Heart left ventricle (tissue), 11 donors: Measurements from ENCODE around the gene PREP. TPM values are rescaled to one million over a fixed set of nuclear protein-coding genes. Genes with fewer than 3 reads are reported as not detected.

Experiments used
- polyA plus RNA-seq, 2 donors: library from polyadenylated mRNA; stranded (reverse); fragments of 200-250 nt; gene quantifications; one replicate each; pipeline ENCODE4 v1.2.3, GENCODE V29; 2013
- total RNA-seq, 9 donors: library from RNA; depleted of rRNA in 2 of 9; stranded (reverse); fragments of >200 nt in 2 of 9; fragmentation: NEBNext Ultra II Directional in 3 of 9; extraction: Animal tissue kit (Norgen Biotek cat#: 25700) in 3 of 9; gene quantifications; one replicate each; pipeline versions ENCODE4 v1.1.0 to v1.2.4, GENCODE V29; 2016 to 2023
- donor health status: ischemic (EF 13 %, LVEDD 7.1; RV severe dilation, severe dysfunction).
- donor health status: healthy with polysubstance abuse.
- donor health status: DM: no; HTN: yes; CAD: no.
- donor health status: DM: no; HTN: no; CAD: no.
- donor health status: ischemic (EF 25% LVEDD 5.7; RV mildly dilated, moderate dysfunction).
- donor health status: healthy.
- donor health status: DM: yes; HTN: yes; CAD: no.
- donor health status: PGD.
- donor health status: nonischemic (EF 23%, LVEDD 6.1; RV moderate dilation, normal function).

Gene PREP
- total and polyA plus RNA-seq, 11 donors, result 13.1 to 35.9 (median 29.6) TPM

Other genes starting within 250 kb of the PREP start
- 10 to 100 TPM; 29.3 to 59.7 (median 51.5) TPM for gene POPDC3, start 223.1 kb downstream of the PREP start, total RNA-seq
- 10 to 100 TPM; 53.0 to 54.0 TPM for gene POPDC3, start 223.1 kb downstream of the PREP start, polyA plus RNA-seq